KOPT-K1 (cell line): ENCODE data around the gene UAP1L1.
A peak's percentile ranks its signal among the peaks of the same experiment; 100 is the strongest.

Source experiments
- H3K27ac ChIP-seq: fragments of 200-600 bp; sonication (generic); 2 replicates; pipeline ENCODE4 v1.5.1; 2016; ENCODE audit warnings: antibody characterized with exemption, mild to moderate bottlenecking, low read depth, low read length; ENCODE audit not compliant: poor library complexity, severe bottlenecking
- H3K36me3 ChIP-seq: fragments of 200-600 bp; sonication (generic); 2 replicates; pipeline ENCODE4 v1.5.1; 2017; ENCODE audit warnings: antibody characterized with exemption, mild to moderate bottlenecking, low read length, moderate library complexity; ENCODE audit not compliant: insufficient read depth
- H3K9me3 ChIP-seq: fragments of 200-600 bp; sonication (generic); 2 replicates; pipeline ENCODE4 v1.5.1; 2017; ENCODE audit warnings: antibody characterized with exemption, low read length, mild to moderate bottlenecking; ENCODE audit not compliant: insufficient read depth, poor library complexity, severe bottlenecking

The UAP1L1 gene

DNA sequence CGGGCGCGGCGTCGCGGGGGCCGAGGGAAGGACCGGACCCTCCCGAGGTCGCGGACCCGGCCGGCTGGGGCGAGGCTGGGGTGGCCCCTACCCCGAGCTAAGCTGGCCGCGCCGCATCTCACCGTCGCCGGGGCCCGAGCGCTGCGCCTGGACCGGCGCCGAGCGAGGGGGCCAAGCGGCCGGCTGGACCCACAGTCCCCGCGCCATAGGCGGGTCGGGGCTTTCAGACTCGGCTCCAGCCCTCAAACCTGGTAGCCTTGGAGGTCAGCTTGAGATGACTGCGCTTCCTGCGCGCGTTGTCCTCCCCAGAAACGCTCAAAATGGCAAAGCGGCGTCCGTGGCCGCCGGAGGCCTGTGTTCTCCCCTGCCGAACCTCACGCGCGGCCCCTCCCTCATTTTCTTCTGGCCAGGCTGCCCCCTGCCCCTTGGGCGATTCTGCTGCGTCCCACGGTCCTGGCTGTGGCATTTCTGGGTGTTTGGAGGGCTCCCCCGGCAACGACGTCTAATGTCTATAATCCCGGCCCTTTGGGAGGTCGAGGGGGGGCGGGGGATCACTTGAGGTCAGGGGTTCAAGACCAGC is 52.9 kb downstream of the UAP1L1 start:
- Histone ChIP-seq H3K9me3 (no peaks in the 10 kb centered on the region), H3K27ac (peak overlapping the region; percentile 68), H3K36me3 (no peaks in the 10 kb centered on the region)
